ENCODE measurements around the gene COTL1. TPM values are rescaled to one million over a fixed set of nuclear protein-coding genes. Genes with fewer than 3 reads are reported as not detected.

The COTL1 gene
- total and polyA plus RNA-seq, 2 of the 13 experiments (the other 11 are each of a cell fraction or from before 2014, with no cell fraction given): 8.7 to 16.9 TPM

GRCh38 chr16:84648595-84649510, 31.0 kb upstream of the COTL1 start (continued):
- TF ChIP-seq ARID5B (CRISPR knock-in tag; IDR thresholded peaks at IDR 0.05) (0 out of 2 replicates have a peak, but pooled peaks have one; percentile 26), ZNF720 (CRISPR knock-in tag; IDR thresholded peaks at IDR 0.05) (no peak), THAP8 (CRISPR knock-in tag; IDR thresholded peaks at IDR 0.05; ENCODE audit: borderline replicate concordance) (no peak), SMAD1 (CRISPR knock-in tag; IDR thresholded peaks at IDR 0.05; ENCODE audit: borderline replicate concordance, low read depth) (peak; percentile 58; the same call in 1 of the 2 replicates), HOXD1 (CRISPR knock-in tag; IDR thresholded peaks at IDR 0.05) (0 out of 2 replicates have a peak, but pooled peaks have one; percentile 46), ZNF280D (CRISPR knock-in tag; IDR thresholded peaks at IDR 0.05) (no peak), ZNF790 (CRISPR knock-in tag; IDR thresholded peaks at IDR 0.05; ENCODE audit: borderline replicate concordance) (peak; percentile 9; the same call in 1 of the 2 replicates), ZNF660 (CRISPR knock-in tag; IDR thresholded peaks at IDR 0.05; ENCODE audit: borderline replicate concordance, low read depth) (no peak), FOXP4 (CRISPR knock-in tag; IDR thresholded peaks at IDR 0.05) (no peak), ATF5 (CRISPR knock-in tag; IDR thresholded peaks at IDR 0.05; ENCODE audit: low read depth) (no peak), ZNF644 (CRISPR knock-in tag; IDR thresholded peaks at IDR 0.05; ENCODE audit: low read depth) (no peak), IRF1 (CRISPR knock-in tag; IDR thresholded peaks at IDR 0.05; ENCODE audit: low read depth) (no peak), ZIK1 (CRISPR knock-in tag; IDR thresholded peaks at IDR 0.05; ENCODE audit: borderline replicate concordance, low read depth) (0 out of 2 replicates have a peak, but pooled peaks have one; percentile 47), SRSF4 (IDR thresholded peaks at IDR 0.05; ENCODE audit: low read depth, low read length, poor library complexity, severe bottlenecking) (no peak), SALL1 (CRISPR knock-in tag; IDR thresholded peaks at IDR 0.05) (peak; percentile 63), SIX4 (CRISPR knock-in tag; IDR thresholded peaks at IDR 0.05) (no peak)
